SK-N-SH treated with all-trans-retinoic acid at 6 μM for 48 hours (cell line): ENCODE data around the gene TJP2.

Experiments
- ARNTL ChIP-seq: fragments of 450-650 bp; formaldehyde crosslinking; IDR thresholded peaks from 2 replicates; pipeline ENCODE4 v1.5.0; 2020; ENCODE audit warnings: low read depth, mild to moderate bottlenecking, moderate library complexity, borderline replicate concordance
- CSDC2 ChIP-seq: fragments of 250-450 bp; sonication (Bioruptor Pico); IDR thresholded peaks from 2 replicates; pipeline ENCODE4 v1.5.0; 2020; ENCODE audit warnings: mild to moderate bottlenecking, moderate library complexity
- GLIS3 ChIP-seq: fragments of 250-450 bp; sonication (Bioruptor Pico); IDR thresholded peaks from 2 replicates; pipeline ENCODE4 v1.5.0; 2020; ENCODE audit warnings: mild to moderate bottlenecking, moderate library complexity
- ISL1 ChIP-seq: fragments of 250-450 bp; sonication (Bioruptor Pico); IDR thresholded peaks from 2 replicates; pipeline ENCODE4 v2.1.2; 2022; ENCODE audit warnings: mild to moderate bottlenecking, moderate library complexity
- RARB ChIP-seq: fragments of 250-450 bp; sonication (Bioruptor Pico); IDR thresholded peaks from 2 replicates; pipeline ENCODE4 v1.8.0; 2021; ENCODE audit warnings: mild to moderate bottlenecking, moderate library complexity
- ZC3H10 ChIP-seq: fragments of 250-450 bp; sonication (Bioruptor Pico); IDR thresholded peaks from 2 replicates; pipeline ENCODE4 v1.5.1; 2021; ENCODE audit warnings: mild to moderate bottlenecking, moderate library complexity
- ZFP3 ChIP-seq: fragments of 250-450 bp; sonication (Bioruptor Pico); IDR thresholded peaks from 2 replicates; pipeline ENCODE4 v1.5.0; 2020; ENCODE audit warnings: mild to moderate bottlenecking, moderate library complexity
- ZFP30 ChIP-seq: fragments of 450-650 bp; formaldehyde crosslinking; IDR thresholded peaks from 2 replicates; pipeline ENCODE4 v1.5.0; 2022; ENCODE audit warnings: mild to moderate bottlenecking, moderate library complexity
- ZNF70 ChIP-seq: fragments of 450-650 bp; formaldehyde crosslinking; IDR thresholded peaks from 2 replicates; pipeline ENCODE4 v1.5.0; 2020; ENCODE audit warnings: mild to moderate bottlenecking, moderate library complexity
- TF ChIP-seq, protein P1 (sequence below): fragments of 250-450 bp; sonication (Bioruptor Pico); IDR thresholded peaks from 2 replicates; pipeline ENCODE4 v1.8.0; 2020; ENCODE audit warnings: mild to moderate bottlenecking, moderate library complexity, borderline replicate concordance

DNA sequence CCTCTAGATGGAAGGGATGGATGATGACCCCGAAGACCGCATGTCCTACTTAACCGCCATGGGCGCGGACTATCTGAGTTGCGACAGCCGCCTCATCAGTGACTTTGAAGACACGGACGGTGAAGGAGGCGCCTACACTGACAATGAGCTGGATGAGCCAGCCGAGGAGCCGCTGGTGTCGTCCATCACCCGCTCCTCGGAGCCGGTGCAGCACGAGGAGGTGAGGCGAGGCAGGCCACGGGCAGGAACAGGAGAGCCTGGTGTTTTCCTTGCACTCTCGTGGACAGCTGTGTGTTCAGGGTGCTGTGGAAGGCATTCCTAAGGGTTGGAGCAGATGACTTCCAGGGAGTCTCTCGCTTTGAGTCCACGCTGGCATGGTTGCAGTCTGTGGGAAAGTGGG, 73.9 kb downstream of the TJP2 start:
- TF ChIP-seq ZFP3 (CRISPR knock-in tag) (no peak), GLIS3 (CRISPR knock-in tag) (no peak), ARNTL (CRISPR knock-in tag) (no peak), ZFP30 (CRISPR knock-in tag) (no peak), RARB (CRISPR knock-in tag) (no peak), CSDC2 (CRISPR knock-in tag) (no peak), ZC3H10 (CRISPR knock-in tag) (no peak), ISL1 (no peak), ZNF70 (CRISPR knock-in tag) (no peak)
- TF ChIP-seq, protein P1, sequence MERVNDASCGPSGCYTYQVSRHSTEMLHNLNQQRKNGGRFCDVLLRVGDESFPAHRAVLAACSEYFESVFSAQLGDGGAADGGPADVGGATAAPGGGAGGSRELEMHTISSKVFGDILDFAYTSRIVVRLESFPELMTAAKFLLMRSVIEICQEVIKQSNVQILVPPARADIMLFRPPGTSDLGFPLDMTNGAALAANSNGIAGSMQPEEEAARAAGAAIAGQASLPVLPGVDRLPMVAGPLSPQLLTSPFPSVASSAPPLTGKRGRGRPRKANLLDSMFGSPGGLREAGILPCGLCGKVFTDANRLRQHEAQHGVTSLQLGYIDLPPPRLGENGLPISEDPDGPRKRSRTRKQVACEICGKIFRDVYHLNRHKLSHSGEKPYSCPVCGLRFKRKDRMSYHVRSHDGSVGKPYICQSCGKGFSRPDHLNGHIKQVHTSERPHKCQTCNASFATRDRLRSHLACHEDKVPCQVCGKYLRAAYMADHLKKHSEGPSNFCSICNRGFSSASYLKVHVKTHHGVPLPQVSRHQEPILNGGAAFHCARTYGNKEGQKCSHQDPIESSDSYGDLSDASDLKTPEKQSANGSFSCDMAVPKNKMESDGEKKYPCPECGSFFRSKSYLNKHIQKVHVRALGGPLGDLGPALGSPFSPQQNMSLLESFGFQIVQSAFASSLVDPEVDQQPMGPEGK (CRISPR knock-in tag): no peak
